ENCODE results near the gene GUCA1A.

DNA sequence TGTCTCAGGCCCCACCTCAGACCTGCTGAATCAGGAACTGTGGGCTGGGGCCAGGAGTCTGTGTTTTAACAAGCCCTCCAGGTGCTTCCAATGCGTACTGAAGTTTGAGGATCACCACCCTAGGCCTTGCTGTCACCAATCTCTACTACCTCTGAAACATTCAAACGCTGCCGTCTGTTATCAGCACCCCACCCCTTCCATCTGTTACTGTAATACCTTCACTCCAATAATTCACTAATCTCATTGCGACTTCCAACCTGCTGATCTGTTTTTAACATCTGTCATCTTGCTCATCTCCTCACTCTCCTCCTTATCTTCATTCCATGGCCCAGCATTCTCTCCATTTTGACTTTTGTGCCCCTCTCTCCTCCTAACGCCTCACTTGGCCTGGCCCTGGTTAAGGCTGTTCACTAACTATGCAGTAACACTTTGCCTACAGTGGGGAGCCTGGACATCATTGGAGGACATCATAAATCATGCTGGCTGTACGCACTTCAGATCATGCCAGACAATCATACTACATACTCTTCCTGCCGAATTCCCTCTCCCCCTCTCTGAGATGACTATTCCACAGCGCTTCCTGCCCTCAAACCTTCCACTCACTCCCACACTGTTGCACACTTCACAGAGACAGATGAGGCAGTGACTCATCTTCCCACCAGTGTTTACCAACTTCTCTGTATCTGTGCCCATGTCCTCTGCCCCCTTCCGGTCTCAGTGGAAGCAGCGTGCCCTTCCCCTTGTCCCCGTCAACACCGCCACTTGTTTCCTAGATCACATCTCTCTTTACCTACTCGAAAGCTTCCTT lies 24.6 kb downstream of the GUCA1A start:
- TF ChIP-seq, protein P1, sequence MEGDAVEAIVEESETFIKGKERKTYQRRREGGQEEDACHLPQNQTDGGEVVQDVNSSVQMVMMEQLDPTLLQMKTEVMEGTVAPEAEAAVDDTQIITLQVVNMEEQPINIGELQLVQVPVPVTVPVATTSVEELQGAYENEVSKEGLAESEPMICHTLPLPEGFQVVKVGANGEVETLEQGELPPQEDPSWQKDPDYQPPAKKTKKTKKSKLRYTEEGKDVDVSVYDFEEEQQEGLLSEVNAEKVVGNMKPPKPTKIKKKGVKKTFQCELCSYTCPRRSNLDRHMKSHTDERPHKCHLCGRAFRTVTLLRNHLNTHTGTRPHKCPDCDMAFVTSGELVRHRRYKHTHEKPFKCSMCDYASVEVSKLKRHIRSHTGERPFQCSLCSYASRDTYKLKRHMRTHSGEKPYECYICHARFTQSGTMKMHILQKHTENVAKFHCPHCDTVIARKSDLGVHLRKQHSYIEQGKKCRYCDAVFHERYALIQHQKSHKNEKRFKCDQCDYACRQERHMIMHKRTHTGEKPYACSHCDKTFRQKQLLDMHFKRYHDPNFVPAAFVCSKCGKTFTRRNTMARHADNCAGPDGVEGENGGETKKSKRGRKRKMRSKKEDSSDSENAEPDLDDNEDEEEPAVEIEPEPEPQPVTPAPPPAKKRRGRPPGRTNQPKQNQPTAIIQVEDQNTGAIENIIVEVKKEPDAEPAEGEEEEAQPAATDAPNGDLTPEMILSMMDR (IDR thresholded peaks at IDR 0.05), result no peak
- no peak for TF ChIP-seq POLR2A (IDR thresholded peaks at IDR 0.05)

Data from thyroid gland (tissue), 4 donors.